D721Med (cell line): ENCODE data around the gene ANO10.
"Not testable (repeated sequence)": the region's sequence is repeated elsewhere in the genome, so short reads cannot be mapped to it uniquely, and the experiment has no call there.

ENCODE experiments used
- DNase-seq: peaks from one replicate; pipeline ENCODE4 v3.0.0; 2011; ENCODE audit warnings: low spot score; ENCODE audit not compliant: insufficient read length
- FAIRE-seq: peaks from 2 replicates; lab custom pipeline; 2011; peaks lifted over from hg19 to GRCh38; lab: Jason Lieb, UNC
- CTCF ChIP-seq: IDR thresholded peaks from 2 replicates; pipeline ENCODE4 v1.5.1; 2012; ENCODE audit warnings: mild to moderate bottlenecking, control low read depth; ENCODE audit not compliant: insufficient read depth; ENCODE audit errors: missing control alignments

Gene ANO10

GRCh38 chr3:43364926-43365325 is 256.9 kb downstream of the ANO10 start:
- FAIRE-seq = no peak

GRCh38 chr3:43364494-43364893 is 257.3 kb downstream of the ANO10 start:
- FAIRE-seq (no peak), DNase-seq (no peak)
- no peak for TF ChIP-seq CTCF

More at GRCh38 chr3:43364926-43365325, 256.9 kb downstream of the ANO10 start:
- DNase-seq = no peak
- TF ChIP-seq CTCF = no peak

- no peak for DNase-seq
- no peak for FAIRE-seq
- no peak for TF ChIP-seq CTCF
Measured at GRCh38 chr3:43363621-43364266, 258.1 kb downstream of the ANO10 start.

- DNase-seq (no peak), FAIRE-seq (no peak)
- no peak for TF ChIP-seq CTCF
Measured at GRCh38 chr3:43362961-43363360, 258.9 kb downstream of the ANO10 start.

- no peak for DNase-seq
- no peak for TF ChIP-seq CTCF
- FAIRE-seq = no peak
Measured at GRCh38 chr3:43362183-43362582, 259.6 kb downstream of the ANO10 start.

GRCh38 chr3:43361077-43361476 is 260.7 kb downstream of the ANO10 start:
- DNase-seq = no peak
- no peak for FAIRE-seq
- no peak for TF ChIP-seq CTCF

- not testable (repeated sequence) for DNase-seq, FAIRE-seq
Measured at GRCh38 chr3:43356033-43356432, 265.8 kb downstream of the ANO10 start.
